Chondrocyte (in vitro differentiated cells): Measurements from ENCODE around the gene MACROD2. TPM values are rescaled to one million over a fixed set of nuclear protein-coding genes. Genes with fewer than 3 reads are reported as not detected.

Experiments
- DNase-seq: peaks from one replicate; pipeline ENCODE4 v3.0.0; 2021; ENCODE audit warnings: mixed read lengths, low spot score
- H3K27ac Mint-ChIP-seq: one replicate; pipeline ENCODE4 v1.8.0; 2021; ENCODE audit warnings: mild to moderate bottlenecking, moderate library complexity, mixed read lengths; ENCODE audit not compliant: unreplicated experiment
- H3K27me3 Mint-ChIP-seq: 2 replicates; pipeline ENCODE4 v1.8.0; 2021; ENCODE audit warnings: low read depth, mixed read lengths
- H3K36me3 Mint-ChIP-seq: 2 replicates; pipeline ENCODE4 v1.8.0; 2021; ENCODE audit warnings: low read depth, mixed read lengths
- H3K4me1 Mint-ChIP-seq: 2 replicates; pipeline ENCODE4 v1.8.0; 2021; ENCODE audit warnings: low read depth, mild to moderate bottlenecking, mixed read lengths
- H3K4me3 Mint-ChIP-seq: one replicate; pipeline ENCODE4 v1.8.0; 2021; ENCODE audit warnings: mild to moderate bottlenecking, moderate library complexity, mixed read lengths; ENCODE audit not compliant: unreplicated experiment
- H3K9me3 Mint-ChIP-seq: 2 replicates; pipeline ENCODE4 v1.8.0; 2021; ENCODE audit warnings: low read depth, mixed read lengths
- CTCF ChIP-seq: fragments of 200-600 bp; sonication (generic); IDR thresholded peaks from 2 replicates; pipeline ENCODE4 v1.5.0; 2021; ENCODE audit warnings: antibody characterized with exemption, mild to moderate bottlenecking, moderate library complexity
- total RNA-seq: library from RNA; stranded (reverse); gene quantifications from 3 replicates; pipeline ENCODE4 v1.2.1, GENCODE V29; 2021

MACROD2 gene
- total RNA-seq, 1 donor from 2014 or later = 3.2 TPM

GRCh38 chr20:14341801-14342200 lies 346.5 kb downstream of the MACROD2 start:
- Mint-ChIP-seq H3K36me3 (no peaks in the 10 kb centered on the region), H3K27ac (no peak overlapping the region), H3K9me3 (no peaks in the 10 kb centered on the region), H3K4me1 (peaks cover 10% of the 10 kb centered on the region), H3K27me3 (no peaks in the 10 kb centered on the region), H3K4me3 (no peak overlapping the region)
- DNase-seq = no peak
- TF ChIP-seq CTCF = no peak

DNA sequence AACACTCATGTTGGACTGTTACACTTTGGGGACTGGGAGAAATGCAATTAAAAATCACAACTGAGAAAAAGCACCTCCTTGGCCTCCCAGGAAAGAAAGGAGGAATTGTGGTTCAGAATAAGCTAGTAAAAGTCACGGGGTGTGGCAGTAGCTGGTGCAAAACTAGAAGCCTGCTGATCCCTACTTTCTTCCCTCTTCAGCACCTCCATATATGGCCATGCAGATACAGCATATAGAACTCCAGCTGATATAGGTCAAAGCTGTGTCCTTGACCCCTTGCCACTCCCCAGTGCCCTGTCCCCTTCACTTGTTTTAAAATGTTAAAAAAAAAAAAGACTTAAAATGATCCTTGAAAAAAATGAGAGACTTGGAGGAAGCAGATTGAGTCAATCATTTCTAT lies 347.6 kb downstream of the MACROD2 start:
- no peaks in the 10 kb centered on the region for H3K27me3 Mint-ChIP-seq
- no peaks in the 10 kb centered on the region for H3K9me3 Mint-ChIP-seq
- TF ChIP-seq CTCF = no peak
- DNase-seq = no peak
- H3K36me3 Mint-ChIP-seq = no peaks in the 10 kb centered on the region
- no peaks in the 10 kb centered on the region for H3K4me1 Mint-ChIP-seq
- no peak overlapping the region for H3K4me3 Mint-ChIP-seq
- no peak overlapping the region for H3K27ac Mint-ChIP-seq

DNA sequence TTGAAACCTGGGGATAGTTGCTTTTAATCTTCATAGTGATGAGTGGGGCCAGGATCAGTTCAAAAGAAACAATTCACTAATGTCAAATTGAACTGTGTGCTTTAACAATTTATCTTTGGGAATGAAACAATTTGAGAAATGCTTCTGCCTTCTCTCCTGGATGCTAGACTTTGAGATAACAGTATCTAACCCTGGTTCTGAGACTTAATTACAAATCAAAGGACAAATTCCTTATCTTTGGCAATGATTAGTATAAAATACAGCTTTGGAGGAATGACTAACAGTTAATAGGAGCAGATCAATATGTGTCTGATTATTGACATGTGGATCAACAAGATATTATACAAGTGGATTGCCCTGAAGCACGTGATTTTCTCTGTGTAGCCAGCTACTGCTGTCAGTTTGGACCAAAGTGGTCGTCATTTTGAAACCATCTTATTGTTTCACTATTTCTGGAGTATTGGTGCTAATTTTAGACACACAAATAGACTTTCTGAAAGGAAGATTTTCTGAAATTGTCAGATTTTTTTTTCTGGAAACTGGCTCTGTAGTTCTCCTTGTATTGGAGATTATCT lies 348.3 kb downstream of the MACROD2 start:
- H3K4me3 Mint-ChIP-seq = no peak overlapping the region
- H3K27ac Mint-ChIP-seq = no peak overlapping the region
- no peak for DNase-seq
- no peaks in the 10 kb centered on the region for H3K36me3 Mint-ChIP-seq
- TF ChIP-seq CTCF = no peak
- no peaks in the 10 kb centered on the region for H3K9me3 Mint-ChIP-seq
- no peaks in the 10 kb centered on the region for H3K4me1 Mint-ChIP-seq
- H3K27me3 Mint-ChIP-seq = no peaks in the 10 kb centered on the region

- no peak overlapping the region for H3K27ac Mint-ChIP-seq
These were observed 349.4 kb downstream of the MACROD2 start for GRCh38 chr20:14344746-14345145.

GRCh38 chr20:14355791-14356190 lies 360.5 kb downstream of the MACROD2 start:
- Mint-ChIP-seq H3K9me3 (peaks cover 3% of the 10 kb centered on the region), H3K27ac (no peak overlapping the region), H3K36me3 (no peaks in the 10 kb centered on the region), H3K4me1 (no peaks in the 10 kb centered on the region), H3K27me3 (peaks cover 6% of the 10 kb centered on the region), H3K4me3 (no peak overlapping the region)
- DNase-seq = no peak
- no peak for TF ChIP-seq CTCF

More at GRCh38 chr20:14344746-14345145, 349.4 kb downstream of the MACROD2 start:
- TF ChIP-seq CTCF = no peak
- no peaks in the 10 kb centered on the region for H3K4me1 Mint-ChIP-seq
- H3K4me3 Mint-ChIP-seq = no peak overlapping the region
- no peaks in the 10 kb centered on the region for H3K27me3 Mint-ChIP-seq
- no peak for DNase-seq
- H3K36me3 Mint-ChIP-seq = no peaks in the 10 kb centered on the region
- no peaks in the 10 kb centered on the region for H3K9me3 Mint-ChIP-seq
